HEK293 (cell line): ENCODE data around the gene CTBP1.

Experiments
- TRIM28 ChIP-seq: IDR thresholded peaks from 2 replicates; pipeline ENCODE4 v1.6.1; 2011; ENCODE audit warnings: low read length, control low read depth, borderline replicate concordance
- ZBTB48 ChIP-seq: fragments of 450-650 bp; formaldehyde crosslinking; IDR thresholded peaks from 2 replicates; pipeline ENCODE4 v1.5.1; 2016; ENCODE audit warnings: missing biosample characterization, missing genetic modification characterization
- ZNF274 ChIP-seq, 2 experiments: fragments of 200-500 bp in 1 of 2; fragments of 450-650 bp in 1 of 2; sonication (Bioruptor generic) in 1 of 2; formaldehyde crosslinking in 1 of 2; IDR thresholded peaks; 2 replicates each; pipeline versions ENCODE4 v1.5.1 to v1.6.1; 2014 to 2016; ENCODE audit warnings: borderline replicate concordance in 1 of 2, inconsistent platforms in 1 of 2, low read length in 1 of 2, missing biosample characterization in 1 of 2, missing genetic modification characterization in 1 of 2
- TF ChIP-seq, protein P1 (sequence below): fragments of 450-650 bp; formaldehyde crosslinking; IDR thresholded peaks from 2 replicates; pipeline ENCODE4 v1.5.1; 2016; ENCODE audit warnings: missing biosample characterization, missing genetic modification characterization

DNA sequence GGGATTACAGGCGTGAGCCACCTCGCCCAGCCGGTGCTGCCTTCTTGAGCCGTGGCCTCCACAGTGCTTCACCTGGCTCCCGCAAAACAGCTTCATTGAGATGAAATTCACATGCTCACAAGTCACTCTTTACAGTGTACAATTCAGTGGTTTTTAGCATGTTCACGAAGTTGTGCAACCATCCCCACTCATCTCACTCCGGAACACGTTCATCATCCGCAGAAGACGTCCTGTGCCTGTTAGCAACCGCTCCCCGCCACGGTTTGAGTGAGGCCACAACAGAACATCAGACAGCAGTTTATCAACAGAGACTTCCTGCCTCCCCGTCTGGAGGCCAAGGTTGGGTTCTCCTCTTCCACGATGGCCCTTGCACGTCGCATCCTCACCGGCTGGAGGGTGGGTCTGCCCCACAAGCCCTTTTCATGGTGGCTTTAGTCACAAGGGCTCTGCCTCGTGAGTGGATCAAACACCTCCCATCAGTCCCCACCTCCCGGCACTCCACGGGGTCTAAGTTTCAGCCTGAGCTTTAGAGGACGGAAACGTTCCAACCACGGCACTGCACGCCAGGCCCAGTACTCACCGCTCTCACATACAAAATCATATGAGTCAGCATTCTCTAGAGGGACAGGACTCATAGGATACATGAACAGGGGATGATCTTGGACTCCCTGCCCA lies 46.9 kb downstream of the CTBP1 start:
- TF ChIP-seq ZNF274 (IDR thresholded peaks at IDR 0.05; ENCODE audit: low read length) (no peak), ZNF274 (tag by site-specific recombination; IDR thresholded peaks at IDR 0.05; ENCODE audit: borderline replicate concordance) (no peak), ZBTB48 (tag by site-specific recombination) (no peak), TRIM28 (no peak)
- TF ChIP-seq, protein P1, sequence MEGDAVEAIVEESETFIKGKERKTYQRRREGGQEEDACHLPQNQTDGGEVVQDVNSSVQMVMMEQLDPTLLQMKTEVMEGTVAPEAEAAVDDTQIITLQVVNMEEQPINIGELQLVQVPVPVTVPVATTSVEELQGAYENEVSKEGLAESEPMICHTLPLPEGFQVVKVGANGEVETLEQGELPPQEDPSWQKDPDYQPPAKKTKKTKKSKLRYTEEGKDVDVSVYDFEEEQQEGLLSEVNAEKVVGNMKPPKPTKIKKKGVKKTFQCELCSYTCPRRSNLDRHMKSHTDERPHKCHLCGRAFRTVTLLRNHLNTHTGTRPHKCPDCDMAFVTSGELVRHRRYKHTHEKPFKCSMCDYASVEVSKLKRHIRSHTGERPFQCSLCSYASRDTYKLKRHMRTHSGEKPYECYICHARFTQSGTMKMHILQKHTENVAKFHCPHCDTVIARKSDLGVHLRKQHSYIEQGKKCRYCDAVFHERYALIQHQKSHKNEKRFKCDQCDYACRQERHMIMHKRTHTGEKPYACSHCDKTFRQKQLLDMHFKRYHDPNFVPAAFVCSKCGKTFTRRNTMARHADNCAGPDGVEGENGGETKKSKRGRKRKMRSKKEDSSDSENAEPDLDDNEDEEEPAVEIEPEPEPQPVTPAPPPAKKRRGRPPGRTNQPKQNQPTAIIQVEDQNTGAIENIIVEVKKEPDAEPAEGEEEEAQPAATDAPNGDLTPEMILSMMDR: no peak
